HEK293 (cell line): ENCODE data around the gene RAD50.
A peak's percentile ranks its signal among the peaks of the same experiment; 100 is the strongest.
"Not testable (repeated sequence)": the region's sequence is repeated elsewhere in the genome, so short reads cannot be mapped to it uniquely, and the experiment has no call there.

Experiments
- CTCF ChIA-PET: fragments of 350-600 bp; formaldehyde crosslinking; extraction: SDS; loops from one replicate; lab custom pipeline; 2021; ENCODE audit warnings: antibody characterized with exemption; lab: Yijun Ruan, JAX
- POLR2A ChIA-PET: fragments of 300-600 bp; formaldehyde crosslinking; extraction: SDS; loops from one replicate; lab custom pipeline; 2020; ENCODE audit warnings: antibody characterized with exemption, inconsistent platforms; lab: Yijun Ruan, JAX
- H3K27ac ChIP-seq: fragments of 200-500 bp; sonication (Bioruptor generic); 2 replicates; pipeline ENCODE4 v1.5.1; 2014; ENCODE audit warnings: low read depth, low read length, control low read depth, inconsistent platforms; ENCODE audit errors: extremely low read depth
- H3K36me3 ChIP-seq, 2 experiments: fragments of 200-500 bp in 1 of 2; sonication (Bioruptor generic) in 1 of 2; 1 replicate in 1 of 2; 2 replicates in 1 of 2; pipeline ENCODE4 v1.5.1; 2014 to 2017; ENCODE audit warnings: inconsistent platforms in 2 of 2, low read length in 2 of 2; ENCODE audit not compliant: control insufficient read depth in 2 of 2, insufficient read depth in 1 of 2
- H3K4me1 ChIP-seq: fragments of 200-500 bp; sonication (Bioruptor generic); 2 replicates; pipeline ENCODE4 v1.5.1; 2014; ENCODE audit warnings: mild to moderate bottlenecking, low read length, inconsistent platforms; ENCODE audit not compliant: control insufficient read depth, insufficient read depth
- H3K4me3 ChIP-seq: 2 replicates; pipeline ENCODE4 v1.5.1; 2011; ENCODE audit warnings: low read depth, mild to moderate bottlenecking, control low read depth, low read length, moderate library complexity
- H3K9me3 ChIP-seq: fragments of 200-500 bp; sonication (Bioruptor generic); 2 replicates; pipeline ENCODE4 v1.5.1; 2014; ENCODE audit warnings: low read depth, low read length, inconsistent platforms; ENCODE audit not compliant: control insufficient read depth, insufficient read depth
- KLF7 ChIP-seq: fragments of 450-650 bp; formaldehyde crosslinking; IDR thresholded peaks from 2 replicates; pipeline ENCODE4 v1.5.1; 2016; ENCODE audit warnings: missing biosample characterization, missing genetic modification characterization, borderline replicate concordance
- SCRT2 ChIP-seq: fragments of 450-650 bp; formaldehyde crosslinking; IDR thresholded peaks from 2 replicates; pipeline ENCODE4 v1.5.1; 2016; ENCODE audit warnings: missing biosample characterization, missing genetic modification characterization
- ZBTB17 ChIP-seq: fragments of 450-650 bp; formaldehyde crosslinking; IDR thresholded peaks from 2 replicates; pipeline ENCODE4 v1.5.1; 2016; ENCODE audit warnings: missing biosample characterization, missing genetic modification characterization
- ZNF132 ChIP-seq: fragments of 450-650 bp; formaldehyde crosslinking; IDR thresholded peaks from 2 replicates; pipeline ENCODE4 v1.5.1; 2017; ENCODE audit warnings: missing biosample characterization, missing genetic modification characterization, borderline replicate concordance
- ZNF146 ChIP-seq: fragments of 450-650 bp; formaldehyde crosslinking; IDR thresholded peaks from 2 replicates; pipeline ENCODE4 v1.5.1; 2016; ENCODE audit warnings: missing biosample characterization, missing genetic modification characterization
- ZNF248 ChIP-seq: fragments of 450-650 bp; formaldehyde crosslinking; IDR thresholded peaks from 2 replicates; pipeline ENCODE4 v1.5.1; 2017; ENCODE audit warnings: missing biosample characterization, missing genetic modification characterization
- ZNF423 ChIP-seq: fragments of 450-650 bp; formaldehyde crosslinking; IDR thresholded peaks from 2 replicates; pipeline ENCODE4 v1.5.1; 2016; ENCODE audit warnings: missing biosample characterization, missing genetic modification characterization
- TF ChIP-seq, protein P1 (sequence below): fragments of 450-650 bp; formaldehyde crosslinking; IDR thresholded peaks from 2 replicates; pipeline ENCODE4 v1.5.1; 2016; ENCODE audit warnings: missing biosample characterization, missing genetic modification characterization
- TF ChIP-seq, protein P2 (sequence below): fragments of 450-650 bp; formaldehyde crosslinking; IDR thresholded peaks from 2 replicates; pipeline ENCODE4 v1.5.1; 2017; ENCODE audit warnings: missing biosample characterization, missing genetic modification characterization

The RAD50 gene

DNA sequence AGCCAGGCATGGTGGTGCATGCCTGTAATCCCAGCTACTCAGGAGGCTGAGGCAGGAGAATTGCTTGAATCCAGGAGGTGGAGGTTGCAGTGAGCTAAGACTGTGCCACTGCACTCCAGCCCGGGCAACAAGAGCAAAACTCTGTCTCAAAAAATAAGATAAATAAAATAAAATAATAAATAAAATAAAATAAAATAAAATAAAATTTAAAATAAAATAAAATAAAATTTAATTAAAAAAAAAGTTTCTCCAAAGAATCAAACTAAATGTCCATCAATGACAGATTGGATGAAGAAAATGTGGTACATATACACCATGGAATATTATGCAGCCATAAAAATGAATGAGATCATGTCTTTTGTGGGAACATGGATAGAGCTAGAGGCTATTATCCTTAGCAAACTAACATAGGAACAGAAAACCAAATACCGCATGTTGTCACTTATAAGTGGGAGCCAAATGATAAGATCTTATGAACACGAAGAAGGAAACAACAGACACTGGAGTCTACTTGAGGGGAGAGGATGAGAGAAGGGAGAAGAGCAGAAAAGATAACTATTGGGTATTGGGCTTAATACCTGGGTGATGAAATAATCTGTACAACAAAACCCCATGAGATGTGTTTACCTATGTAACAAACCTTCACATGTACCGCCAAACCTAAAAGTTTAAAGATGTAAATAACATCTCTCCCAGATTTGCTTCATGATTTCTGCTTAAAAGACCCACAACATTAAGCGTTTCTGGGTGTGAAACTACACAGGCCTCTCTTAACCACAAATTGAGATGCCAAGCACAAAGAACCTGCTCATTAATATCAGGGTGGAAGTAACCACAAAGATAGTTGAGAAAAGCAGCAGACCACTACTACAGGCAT is 135.2 kb downstream of the RAD50 start:
- POLR2A ChIA-PET, H3K9me3 ChIP-seq, H3K4me3 ChIP-seq, CTCF ChIA-PET, H3K27ac ChIP-seq, H3K4me1 ChIP-seq: not testable (repeated sequence)
- peaks cover 8 to 14% of the 10 kb centered on the region in 2 experiments; a peak in 2 of 3 replicates for H3K36me3 ChIP-seq
- TF ChIP-seq ZNF146 (tag by site-specific recombination) = peak; percentile 77

DNA sequence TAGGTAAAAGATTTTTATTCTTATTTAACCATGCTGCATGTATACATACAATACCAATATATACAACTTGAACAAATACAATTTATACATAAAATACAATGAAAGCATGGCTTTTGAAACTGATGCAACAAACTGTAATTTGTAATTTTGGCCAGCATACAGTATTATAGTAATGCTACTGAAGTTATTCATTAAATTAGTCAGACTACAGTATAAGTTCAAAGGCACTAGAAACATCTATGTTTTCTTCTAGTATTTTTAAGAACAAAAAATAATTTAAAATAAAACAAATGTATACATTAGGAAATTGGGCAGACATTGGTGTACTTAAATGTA is 135.8 kb downstream of the RAD50 start:
- TF ChIP-seq SCRT2 (tag by site-specific recombination) (no peak), ZBTB17 (tag by site-specific recombination) (no peak), ZNF132 (tag by site-specific recombination) (no peak), KLF7 (no peak), ZNF423 (tag by site-specific recombination) (no peak), ZNF248 (no peak)
- TF ChIP-seq, protein P1, sequence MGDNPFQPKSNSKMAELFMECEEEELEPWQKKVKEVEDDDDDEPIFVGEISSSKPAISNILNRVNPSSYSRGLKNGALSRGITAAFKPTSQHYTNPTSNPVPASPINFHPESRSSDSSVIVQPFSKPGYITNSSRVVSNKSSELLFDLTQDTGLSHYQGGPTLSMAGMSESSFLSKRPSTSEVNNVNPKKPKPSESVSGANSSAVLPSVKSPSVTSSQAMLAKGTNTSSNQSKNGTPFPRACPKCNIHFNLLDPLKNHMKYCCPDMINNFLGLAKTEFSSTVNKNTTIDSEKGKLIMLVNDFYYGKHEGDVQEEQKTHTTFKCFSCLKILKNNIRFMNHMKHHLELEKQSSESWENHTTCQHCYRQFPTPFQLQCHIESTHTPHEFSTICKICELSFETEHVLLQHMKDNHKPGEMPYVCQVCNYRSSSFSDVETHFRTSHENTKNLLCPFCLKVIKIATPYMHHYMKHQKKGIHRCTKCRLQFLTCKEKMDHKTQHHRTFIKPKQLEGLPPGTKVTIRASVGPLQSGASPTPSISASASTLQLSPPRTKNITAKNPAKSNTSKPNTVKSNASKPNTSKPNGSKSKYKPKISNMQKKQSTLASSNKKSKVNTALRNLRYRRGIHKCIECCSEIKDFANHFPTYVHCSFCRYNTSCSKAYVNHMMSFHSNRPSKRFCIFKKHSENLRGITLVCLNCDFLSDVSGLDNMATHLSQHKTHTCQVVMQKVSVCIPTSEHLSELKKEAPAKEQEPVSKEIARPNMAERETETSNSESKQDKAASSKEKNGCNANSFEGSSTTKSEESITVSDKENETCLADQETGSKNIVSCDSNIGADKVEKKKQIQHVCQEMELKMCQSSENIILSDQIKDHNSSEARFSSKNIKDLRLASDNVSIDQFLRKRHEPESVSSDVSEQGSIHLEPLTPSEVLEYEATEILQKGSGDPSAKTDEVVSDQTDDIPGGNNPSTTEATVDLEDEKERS = no peak
- TF ChIP-seq, protein P2, sequence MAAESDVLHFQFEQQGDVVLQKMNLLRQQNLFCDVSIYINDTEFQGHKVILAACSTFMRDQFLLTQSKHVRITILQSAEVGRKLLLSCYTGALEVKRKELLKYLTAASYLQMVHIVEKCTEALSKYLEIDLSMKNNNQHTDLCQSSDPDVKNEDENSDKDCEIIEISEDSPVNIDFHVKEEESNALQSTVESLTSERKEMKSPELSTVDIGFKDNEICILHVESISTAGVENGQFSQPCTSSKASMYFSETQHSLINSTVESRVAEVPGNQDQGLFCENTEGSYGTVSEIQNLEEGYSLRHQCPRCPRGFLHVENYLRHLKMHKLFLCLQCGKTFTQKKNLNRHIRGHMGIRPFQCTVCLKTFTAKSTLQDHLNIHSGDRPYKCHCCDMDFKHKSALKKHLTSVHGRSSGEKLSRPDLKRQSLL = no peak
- H3K36me3 ChIP-seq = peaks cover 8 to 20% of the 10 kb centered on the region in 2 experiments; a peak in 2 of 3 replicates
- H3K4me3 ChIP-seq = no peak overlapping the region
- H3K4me1 ChIP-seq = peaks cover 4% of the 10 kb centered on the region
- ChIA-PET CTCF (no interaction called here), POLR2A (no interaction called here)
- H3K9me3 ChIP-seq = no peaks in the 10 kb centered on the region
- H3K27ac ChIP-seq = no peak overlapping the region
